Astrocyte (in vitro differentiated cells and primary cell): ENCODE results near the gene KCNIP2.

Source experiments
- EZH2 ChIP-seq: IDR thresholded peaks from 2 replicates; pipeline ENCODE4 v1.6.1; 2012; ENCODE audit warnings: mild to moderate bottlenecking, low read length, inconsistent platforms; ENCODE audit not compliant: insufficient read depth
- TF ChIP-seq, protein P1 (sequence below): IDR thresholded peaks from 2 replicates; pipeline ENCODE4 v1.5.1; 2011; ENCODE audit warnings: low read depth, mild to moderate bottlenecking, inconsistent platforms, low read length, moderate library complexity; ENCODE audit not compliant: insufficient read depth

DNA sequence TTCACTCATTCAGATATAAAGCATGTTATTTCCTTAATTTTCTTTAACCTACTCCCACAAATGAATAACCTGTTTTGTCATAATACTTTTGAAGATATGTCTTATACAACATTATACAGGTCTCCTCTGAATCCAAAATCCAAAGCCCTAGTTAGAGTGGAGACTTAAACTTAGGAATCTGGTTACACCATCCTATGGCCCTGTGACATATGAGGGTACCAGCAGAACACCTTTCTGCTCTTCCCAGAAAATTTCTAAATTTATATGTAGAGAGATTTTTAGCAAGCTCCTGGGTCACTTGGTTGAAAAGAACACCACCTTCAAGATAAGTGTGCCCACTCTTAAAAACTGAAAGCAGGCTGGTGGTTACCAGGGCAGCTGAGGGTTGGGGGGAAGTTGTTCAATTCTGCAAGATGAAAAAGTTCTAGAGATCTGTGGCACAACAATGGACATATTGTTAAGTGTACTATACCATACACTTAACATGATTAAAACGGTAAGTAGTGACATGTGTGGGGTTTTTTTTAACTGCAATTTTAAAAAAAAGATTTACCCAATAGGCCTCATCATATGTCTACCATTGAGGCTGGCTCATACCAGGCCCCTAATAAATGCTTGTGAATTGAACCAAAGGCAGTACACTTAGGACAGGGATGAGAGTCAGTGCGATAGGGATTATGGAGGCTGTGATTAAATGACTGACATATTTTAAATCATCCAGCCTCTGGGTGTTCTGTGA lies 37.6 kb upstream of the KCNIP2 start:
- TF ChIP-seq, protein P1, sequence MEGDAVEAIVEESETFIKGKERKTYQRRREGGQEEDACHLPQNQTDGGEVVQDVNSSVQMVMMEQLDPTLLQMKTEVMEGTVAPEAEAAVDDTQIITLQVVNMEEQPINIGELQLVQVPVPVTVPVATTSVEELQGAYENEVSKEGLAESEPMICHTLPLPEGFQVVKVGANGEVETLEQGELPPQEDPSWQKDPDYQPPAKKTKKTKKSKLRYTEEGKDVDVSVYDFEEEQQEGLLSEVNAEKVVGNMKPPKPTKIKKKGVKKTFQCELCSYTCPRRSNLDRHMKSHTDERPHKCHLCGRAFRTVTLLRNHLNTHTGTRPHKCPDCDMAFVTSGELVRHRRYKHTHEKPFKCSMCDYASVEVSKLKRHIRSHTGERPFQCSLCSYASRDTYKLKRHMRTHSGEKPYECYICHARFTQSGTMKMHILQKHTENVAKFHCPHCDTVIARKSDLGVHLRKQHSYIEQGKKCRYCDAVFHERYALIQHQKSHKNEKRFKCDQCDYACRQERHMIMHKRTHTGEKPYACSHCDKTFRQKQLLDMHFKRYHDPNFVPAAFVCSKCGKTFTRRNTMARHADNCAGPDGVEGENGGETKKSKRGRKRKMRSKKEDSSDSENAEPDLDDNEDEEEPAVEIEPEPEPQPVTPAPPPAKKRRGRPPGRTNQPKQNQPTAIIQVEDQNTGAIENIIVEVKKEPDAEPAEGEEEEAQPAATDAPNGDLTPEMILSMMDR = no peak
- no peak for TF ChIP-seq EZH2
